GM19395 (cell line): ENCODE measurements around the gene CIB4.
"Not testable (repeated sequence)": the region's sequence is repeated elsewhere in the genome, so short reads cannot be mapped to it uniquely, and the experiment has no call there.

ENCODE experiments used
- ATAC-seq: cut with Tn5 transposase; IDR thresholded peaks from one replicate; pipeline ENCODE4 v1.9.1; 2021; ENCODE audit warnings: mild to moderate bottlenecking, moderate library complexity; ENCODE audit not compliant: unreplicated experiment

CIB4 gene

DNA sequence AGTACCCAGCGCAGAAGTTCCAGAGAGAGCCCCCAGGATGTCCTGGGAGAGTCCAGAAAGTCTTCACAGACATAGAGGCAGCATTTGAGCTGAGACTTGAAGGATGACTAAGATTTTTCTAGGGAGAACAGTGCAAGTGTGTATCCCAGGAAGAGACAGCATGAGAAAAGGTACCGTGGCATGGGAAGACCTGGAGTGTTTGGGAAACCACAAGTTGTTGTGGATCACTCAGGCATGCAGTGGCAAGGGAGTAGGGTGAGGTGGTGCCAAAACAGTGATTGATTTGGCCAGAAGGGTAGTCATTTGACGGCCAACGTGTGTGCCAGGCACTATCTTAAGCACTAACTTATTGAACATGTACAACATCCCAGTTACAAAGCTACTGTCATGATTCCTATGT is 26.9 kb upstream of the CIB4 start:
- ATAC-seq, result no peak

DNA sequence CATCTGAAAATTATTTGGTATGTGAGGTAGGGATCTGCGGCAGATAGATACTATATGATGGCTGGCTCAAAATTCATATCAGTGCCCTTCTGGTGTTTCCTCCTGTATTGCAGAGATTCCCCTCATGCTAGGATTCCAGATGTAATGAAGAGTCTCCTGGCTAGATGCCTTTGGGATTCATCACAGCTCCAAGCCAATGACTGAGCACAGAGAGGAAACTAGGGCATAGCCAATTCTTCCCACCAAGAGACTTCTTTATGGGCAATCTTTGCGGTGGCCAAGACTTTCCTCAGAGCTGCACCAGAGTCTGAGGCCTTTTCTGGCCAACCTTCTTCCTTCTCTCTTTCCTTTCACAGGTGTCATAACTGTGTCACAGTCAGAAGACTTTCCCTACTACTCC is 25.5 kb upstream of the CIB4 start:
- no peak for ATAC-seq

DNA sequence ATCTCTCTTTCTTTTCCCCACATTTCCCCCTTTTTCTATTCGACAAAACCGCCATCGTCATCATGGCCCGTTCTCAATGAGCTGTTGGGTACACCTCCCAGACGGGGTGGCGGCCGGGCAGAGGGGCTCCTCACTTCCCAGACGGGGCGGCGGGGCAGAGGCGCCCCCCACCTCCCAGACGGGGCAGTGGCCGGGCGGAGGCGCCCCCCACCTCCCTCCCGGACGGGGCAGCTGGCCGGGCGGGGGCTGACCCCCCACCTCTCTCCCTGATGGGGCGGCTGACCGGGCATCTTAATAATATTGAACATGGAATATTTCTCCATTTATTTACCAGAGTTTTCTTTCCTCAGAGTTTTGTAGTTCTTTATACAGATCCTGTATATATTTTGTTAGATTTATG is 24.1 kb upstream of the CIB4 start:
- ATAC-seq, result not testable (repeated sequence)

DNA sequence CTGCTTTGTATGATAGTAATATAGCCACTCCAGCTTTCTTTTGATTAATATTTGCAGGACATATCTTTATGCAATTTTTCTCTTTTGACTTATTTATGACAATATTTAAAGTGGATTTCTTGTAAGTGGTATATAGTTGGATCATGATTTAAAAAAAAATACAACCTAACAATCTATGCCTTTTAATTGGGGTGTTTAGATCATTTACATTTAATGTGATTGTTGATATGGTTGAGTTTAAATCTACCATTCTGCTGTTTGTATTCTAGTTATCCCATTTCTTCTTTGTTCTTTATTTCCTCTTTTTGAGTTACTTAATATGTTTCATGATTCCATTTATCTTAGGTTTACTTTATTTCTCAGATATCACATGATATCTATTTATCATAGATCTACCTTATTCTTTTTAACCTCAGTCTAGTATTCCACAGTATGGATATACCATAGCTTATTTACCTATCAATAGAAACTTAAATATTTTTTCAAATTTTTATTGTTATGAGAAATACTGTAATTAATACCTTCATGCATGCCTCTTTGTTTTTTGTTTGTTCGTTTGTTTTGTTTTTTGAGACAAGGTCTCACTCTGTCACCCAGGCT is 19.3 kb upstream of the CIB4 start:
- no peak for ATAC-seq

DNA sequence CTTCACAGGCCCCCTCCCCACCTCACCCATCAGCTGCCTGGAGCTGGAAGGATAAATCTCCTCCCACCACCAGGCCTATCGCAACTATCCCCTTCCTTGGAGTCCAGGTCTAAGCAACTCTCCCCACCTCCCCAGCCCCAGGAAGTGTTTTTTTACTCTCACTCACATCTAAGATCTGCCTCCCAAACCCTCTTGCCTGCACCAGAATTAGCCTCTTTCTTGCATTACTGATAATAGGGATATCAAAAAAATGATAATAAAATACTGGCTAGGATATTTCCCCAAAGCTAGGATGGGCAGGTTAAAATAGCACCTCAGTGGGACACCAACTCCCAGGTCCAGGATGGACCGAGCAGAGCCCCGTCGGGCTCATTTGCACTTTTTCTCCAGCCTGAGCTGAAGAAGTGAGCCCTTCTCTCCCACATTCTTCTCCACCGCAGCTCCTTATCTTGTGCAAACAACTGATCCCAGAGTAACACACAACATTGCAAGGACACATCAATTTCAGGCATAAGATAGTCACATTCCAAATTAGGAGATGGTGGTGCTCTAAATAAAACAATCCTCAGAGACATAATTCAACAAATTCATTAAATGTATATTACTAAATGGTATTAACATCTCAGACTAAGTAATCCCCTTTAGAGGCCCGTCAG is 17.7 kb upstream of the CIB4 start:
- ATAC-seq, result no peak

DNA sequence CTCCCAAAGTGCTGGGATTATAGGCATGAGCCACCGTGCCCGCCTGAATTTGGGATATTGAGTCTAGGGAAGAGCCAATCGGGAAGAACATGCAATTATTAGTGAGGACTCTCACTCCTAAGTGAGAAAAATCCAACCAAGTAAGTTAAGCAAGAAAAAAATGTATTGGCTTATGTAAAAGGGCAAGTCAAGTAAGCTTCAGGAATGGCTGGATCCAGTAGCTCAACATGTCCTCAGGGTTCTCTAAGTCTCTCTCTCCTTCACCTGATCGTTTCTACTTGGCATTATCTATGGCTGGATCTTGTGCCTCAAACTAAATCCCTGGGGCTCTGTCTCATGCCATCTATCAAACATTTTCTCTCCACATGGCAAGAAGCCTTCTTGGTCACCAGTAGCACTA is 16.1 kb upstream of the CIB4 start:
- ATAC-seq, result no peak

DNA sequence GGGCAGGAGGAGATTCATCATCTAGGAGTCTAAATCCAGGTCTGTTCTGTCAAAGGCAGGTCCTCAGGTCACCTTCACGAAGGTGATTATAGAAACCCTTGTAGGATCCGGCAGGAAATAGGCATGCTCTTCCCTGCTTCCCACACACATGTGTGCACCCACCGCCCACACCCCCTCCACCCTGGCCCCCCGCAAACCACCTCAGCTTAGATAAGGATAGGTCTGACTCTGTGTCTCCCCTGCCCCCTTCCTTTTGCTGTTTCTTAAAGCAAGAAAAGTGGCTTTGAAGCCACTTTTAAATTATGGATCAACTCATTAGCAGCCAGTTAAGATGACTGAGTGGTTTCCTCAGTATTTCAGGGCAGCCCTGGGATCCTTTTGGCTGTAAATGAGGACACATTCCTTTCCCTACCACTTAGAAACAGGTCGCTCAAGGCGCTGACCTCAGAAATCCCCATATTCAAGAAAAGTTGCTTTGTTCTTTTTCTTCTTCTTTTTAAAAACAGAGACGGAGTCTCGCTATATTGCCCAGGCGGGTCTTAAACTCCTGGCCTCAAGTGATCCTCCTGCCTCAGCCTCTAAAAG is 14.5 kb upstream of the CIB4 start:
- no peak for ATAC-seq

DNA sequence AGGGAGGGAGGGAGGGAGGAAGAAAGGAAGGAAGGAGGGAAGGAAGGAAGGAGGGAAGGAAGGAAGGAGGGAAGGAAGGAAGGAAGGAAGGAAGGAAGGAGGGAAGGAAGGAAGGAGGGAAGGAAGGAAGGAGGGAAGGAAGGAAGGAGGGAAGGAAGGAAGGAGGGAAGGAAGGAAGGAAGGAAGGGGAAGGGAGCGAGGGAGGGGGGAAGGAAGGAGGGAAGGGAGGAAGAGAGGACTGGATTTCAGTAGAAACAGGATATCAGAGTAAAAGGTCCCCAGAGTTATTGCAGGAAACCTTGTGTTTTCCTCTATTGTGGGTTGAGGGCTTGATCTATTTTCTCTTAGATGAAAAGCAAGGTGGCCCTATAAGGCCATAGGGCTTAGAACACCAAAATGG is 14.0 kb upstream of the CIB4 start:
- not testable (repeated sequence) for ATAC-seq

DNA sequence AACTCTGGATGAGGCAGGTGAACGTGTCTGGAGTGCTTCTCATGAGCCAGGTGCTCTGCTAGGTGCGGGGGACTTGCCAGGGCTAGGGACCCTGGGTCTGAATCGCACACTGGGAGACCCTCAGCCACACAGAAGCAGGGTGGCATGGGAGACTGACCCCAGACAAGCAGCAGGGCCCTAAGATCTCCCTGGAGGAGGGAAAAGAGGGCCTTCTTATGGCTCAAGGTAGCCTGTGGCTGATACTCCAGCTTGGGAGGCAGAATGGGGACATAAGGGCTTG is 12.8 kb upstream of the CIB4 start:
- ATAC-seq, result no peak

DNA sequence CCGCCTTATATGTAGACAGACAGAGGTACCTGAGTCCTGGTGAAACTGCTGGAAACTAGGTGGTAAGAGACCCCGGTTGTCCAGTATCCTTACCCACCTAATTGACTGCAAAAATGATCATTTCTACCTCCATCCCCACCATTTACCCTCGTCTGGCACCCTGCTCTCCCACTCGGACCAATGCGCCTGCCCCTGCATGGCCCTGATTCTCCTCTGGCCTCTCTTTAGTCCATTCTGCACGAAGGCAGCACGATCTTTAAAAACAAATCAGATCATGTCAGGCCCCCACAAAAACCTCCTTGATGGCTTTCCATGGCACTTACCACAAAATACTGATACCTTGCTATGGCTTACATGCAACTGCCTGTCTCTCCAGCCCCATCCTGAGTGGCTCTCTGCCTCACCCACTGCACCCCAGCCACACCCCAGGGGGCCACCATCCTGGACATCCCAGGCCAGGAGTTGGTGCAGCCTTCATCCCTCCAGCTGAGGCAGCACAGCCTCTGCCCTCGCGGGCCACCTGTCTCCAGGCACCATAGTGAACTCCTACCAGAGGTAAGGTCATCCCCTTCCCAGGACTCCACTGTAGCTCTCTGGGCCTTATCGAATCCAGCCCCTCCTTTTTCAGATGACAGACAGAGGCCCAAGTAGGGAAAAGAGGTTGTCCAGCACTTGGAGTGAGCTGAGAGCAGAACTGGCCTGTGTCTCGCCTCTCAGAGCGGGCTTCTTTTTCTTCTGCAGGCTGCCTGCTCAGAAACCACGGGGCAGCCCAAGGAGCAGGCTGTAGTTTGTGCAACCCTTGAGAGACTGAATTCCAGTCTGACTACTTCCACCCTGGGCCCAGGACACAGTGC is 12.3 kb upstream of the CIB4 start:
- no peak for ATAC-seq

DNA sequence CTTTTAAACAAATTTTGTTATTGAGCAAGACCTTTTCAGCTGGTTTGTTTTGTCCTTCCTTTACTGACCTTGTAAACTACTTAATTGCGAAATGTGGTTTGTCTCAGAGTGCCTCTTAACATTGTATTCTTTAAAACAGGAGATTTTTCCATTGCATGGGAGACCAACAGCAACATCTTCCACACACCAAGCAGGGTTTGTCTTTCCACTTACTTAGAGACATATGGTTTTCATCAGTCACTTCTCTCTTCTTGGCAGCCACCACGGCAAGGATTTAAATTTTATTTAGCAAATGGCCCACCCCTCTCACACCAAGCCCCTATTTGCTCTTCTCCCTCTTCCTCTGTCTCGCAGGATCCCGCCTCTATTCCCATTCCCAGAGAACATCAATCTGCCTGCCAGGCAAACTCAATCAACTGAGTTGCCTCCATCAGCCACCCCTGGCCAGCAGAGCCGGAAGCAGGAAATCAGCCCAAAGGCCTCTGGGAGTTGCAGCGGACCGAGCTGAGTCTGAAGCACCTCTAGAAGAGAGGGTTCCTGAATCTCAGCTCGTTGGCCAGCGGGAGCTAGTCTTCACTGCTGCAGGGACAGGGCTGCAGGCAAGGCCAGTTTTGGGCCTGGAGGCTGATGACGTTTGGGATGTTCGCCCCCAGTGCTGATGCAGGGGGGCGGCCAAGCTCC is 11.3 kb upstream of the CIB4 start:
- ATAC-seq, result no peak

DNA sequence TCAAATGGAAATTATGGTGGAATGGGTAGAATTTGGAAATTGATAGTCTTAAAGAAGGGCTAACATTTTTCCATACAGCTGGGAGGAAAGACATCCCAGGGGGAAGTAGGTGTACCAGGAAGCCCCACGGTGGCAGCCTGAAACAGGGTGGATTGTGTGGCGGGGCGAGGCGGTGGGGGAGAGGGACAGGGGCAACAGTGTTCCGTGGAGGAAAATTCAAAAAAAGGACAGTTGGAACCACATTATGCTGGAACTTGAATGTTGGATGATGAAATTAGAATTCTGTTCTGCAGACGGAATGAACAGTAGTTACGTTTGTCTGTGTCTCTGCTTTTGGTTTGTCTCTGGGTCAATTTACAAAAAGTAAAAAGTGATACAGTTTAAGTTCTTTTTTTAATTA is 10.6 kb upstream of the CIB4 start:
- no peak for ATAC-seq

DNA sequence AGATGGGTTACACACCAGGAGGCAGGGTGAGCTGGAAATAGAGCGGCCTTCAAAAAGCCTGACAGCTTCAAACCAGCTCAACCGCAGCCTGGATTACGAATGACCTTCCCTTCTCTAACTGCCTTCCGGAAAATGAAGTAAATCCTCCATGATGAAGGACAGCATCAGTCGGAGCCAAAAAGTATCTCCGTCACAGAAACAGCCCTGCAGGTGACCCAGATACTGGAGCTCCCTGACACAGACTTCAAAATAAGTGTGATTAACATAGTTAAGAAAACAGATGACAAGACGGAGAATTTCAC is 10.3 kb upstream of the CIB4 start:
- no peak for ATAC-seq

DNA sequence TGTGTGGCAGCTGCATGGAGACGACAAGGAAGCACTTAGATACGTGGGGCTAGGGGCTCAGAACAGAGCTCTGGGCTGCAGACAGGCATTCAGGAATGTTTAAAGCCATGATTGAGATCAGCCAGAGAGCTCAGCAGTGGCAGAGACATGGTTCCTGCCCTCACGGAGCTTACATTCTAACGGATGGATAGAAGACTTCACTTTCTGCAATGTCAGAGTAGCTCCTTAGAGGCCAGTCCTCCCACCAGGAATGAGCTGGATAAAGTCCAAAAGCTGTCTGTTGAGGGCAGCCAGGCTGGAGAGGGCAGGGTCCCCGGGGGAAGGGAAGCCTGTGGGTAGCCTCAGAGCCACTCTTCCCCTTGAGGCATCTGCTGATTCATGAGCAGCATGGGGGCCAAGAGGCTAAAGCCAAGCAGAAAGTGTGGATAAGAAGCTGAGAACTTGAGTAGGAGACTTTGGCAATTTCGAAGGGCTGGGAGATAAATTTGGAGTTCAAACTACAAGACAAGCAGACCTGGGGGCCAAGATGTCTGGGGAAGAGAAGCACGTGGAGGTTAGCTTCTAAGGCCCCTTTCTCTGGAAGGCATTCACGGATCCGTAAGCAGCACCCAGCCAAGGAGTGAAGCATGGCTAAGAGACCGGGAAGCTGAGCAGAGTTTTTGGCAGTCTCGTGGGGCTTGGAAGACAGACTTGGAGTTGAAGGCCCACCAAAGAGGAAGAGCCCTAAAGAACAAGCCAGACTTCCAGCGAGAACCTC is 9.7 kb upstream of the CIB4 start:
- ATAC-seq, result no peak

DNA sequence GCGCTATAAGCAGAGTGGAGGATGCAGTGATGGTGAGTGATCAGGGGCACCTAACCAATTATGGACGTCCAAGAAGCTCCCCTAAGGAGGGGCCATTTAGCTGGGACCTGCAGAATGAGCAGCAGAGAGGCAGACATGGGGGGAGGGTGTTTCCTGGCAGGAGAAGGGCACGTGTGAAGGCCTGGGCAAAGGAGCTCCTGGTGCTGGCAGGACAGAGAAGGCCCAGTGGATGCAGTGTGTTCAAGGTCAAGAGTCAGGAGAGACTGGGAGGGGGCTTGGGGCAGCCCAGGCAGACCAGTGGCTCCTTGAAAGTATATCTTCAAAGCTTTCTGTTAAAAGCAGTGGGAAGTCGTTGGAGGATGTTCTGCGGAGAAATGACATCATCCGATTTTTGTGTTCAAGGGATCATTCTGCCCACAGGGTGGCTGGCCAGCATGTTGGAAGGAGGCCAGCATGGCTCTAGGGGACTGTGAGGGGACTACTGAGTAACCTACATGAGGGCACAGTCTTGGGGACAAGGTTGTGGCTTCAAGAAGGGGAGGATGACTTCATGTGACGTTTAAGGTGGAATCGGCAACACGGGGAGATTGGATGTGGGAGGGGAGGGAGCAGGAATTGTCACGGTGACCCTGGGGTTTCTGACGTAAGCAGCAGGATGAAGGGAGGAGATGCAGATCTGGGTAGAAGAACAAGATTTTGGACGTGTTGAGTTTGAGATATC is 9.0 kb upstream of the CIB4 start:
- ATAC-seq, result no peak

DNA sequence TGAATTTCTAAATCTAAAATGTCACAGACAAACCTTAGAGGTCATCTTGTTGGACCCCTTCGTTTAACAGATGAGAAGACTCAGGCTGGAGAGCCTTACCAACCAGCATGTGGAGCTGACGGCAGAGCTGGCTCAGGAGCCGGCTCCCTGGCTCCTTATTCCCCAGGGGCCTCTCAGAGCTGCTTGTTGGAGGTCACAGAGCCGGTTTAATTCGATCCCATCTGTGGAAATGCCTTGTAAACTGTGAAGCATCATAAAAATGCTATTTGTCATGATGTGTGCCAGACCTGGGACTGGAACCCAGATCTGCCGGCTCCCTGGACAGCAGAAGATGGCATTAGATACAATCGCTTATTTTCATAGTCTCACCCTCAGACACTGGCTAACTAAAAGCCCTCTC is 8.2 kb upstream of the CIB4 start:
- no peak for ATAC-seq

DNA sequence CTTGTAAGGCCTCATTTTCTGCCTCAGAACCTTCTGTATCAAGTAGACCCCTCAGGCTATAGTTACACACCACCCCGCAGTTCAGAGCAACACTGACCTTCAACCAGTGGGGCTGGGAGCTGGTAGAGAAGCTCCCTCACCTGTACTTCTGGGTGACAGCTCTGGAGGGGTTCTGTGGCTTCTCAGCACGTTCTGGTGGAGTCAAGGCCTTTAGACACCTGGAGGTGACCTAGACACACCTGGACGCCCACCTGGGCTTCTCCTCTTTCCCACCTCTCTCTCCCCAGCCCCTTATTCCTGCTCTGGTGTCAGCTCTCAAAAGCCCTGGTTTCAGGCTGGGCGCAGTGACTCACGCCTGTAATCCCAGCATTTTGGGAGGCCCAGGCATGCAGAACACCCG is 7.3 kb upstream of the CIB4 start:
- ATAC-seq, result no peak

DNA sequence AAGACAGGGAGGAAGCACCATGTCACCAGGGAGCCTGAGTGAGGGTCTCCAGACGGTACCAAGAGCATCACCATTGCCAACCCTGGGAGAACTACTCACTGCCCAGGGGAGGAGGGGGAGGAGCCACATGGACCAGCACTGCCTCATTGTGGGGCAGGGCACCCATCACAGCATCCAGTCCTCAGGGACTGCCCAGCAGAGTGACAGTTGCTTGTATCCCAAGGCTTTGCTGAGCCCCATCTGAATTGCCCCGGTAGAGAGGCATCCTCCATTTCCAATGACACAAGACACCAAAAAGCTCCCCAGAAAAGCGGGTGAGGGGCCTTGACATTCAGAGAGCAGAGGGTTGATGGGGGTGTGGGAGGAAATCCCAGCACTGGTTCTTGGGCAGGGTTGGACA is 6.8 kb upstream of the CIB4 start:
- no peak for ATAC-seq

DNA sequence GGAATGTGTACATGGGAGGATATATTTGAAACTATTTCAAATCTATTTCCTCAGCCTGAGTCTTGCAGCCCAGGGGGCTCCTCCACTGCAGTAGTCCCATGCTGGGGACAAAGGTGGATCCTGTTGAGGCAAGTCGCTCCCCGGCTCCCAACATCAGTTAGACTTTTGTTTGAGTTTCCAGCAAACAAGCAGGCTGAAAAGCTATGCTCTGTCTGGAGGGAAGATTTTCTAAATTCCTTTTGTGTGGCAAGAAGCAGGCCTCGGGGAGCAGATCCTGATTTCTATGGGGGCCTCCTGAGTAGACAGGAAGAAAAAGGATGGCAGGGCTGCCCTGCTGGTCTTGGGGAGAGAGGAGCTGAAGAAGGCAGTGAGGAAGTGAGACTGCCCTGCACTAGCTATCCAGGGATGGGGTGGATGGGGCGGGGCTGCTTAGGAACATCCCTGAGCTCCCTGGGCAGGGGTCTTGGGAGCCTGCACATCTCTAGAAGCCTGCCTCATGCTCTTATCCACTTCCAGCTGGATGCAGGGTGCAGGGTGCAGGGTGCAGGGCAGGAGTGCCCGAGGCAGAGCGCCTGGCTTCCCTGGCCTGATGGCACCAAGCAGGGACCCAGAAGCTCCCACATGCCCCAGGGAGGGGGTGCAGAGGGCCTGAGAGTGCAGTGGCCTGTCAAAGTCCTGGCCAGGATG is 6.0 kb upstream of the CIB4 start:
- ATAC-seq, result no peak

DNA sequence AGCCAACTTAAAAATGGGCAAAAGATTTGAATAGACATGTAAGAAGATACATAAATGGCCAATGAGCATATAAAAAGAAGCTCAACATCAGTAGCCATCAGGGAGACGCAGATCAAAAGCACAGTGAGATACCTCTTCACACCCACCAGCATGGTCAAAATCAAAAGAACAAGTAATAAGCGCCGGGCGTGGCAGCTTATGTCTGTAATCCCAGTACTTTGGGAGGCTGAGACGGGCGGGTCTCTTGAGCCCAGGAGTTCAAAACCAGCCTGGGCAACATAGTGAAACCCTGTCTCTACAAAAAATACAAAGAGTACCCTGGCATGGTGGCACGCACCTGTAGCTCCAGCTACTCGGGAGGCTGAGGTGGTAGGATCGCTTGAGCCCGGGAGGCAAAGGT is 4.6 kb upstream of the CIB4 start:
- no peak for ATAC-seq
